K562 (cell line): ENCODE measurements around the gene RBM34. TPM values are rescaled to one million over a fixed set of nuclear protein-coding genes. Genes with fewer than 3 reads are reported as not detected.

Source experiments
- DMBX1 ChIP-seq: fragments of 250-450 bp; sonication (Bioruptor Pico); IDR thresholded peaks from 2 replicates; pipeline ENCODE4 v1.8.0; 2022; ENCODE audit warnings: inconsistent platforms, mild to moderate bottlenecking, moderate library complexity, borderline replicate concordance
- GTF2F1 ChIP-seq: IDR thresholded peaks from 2 replicates; pipeline ENCODE4 v1.6.1; 2011; ENCODE audit warnings: low read depth, low read length, improper control_type of control experiment
- HDAC2 ChIP-seq: fragments of 450-650 bp; IDR thresholded peaks from 2 replicates; pipeline ENCODE4 v1.6.1; 2016; ENCODE audit warnings: mild to moderate bottlenecking
- NFE2L1 ChIP-seq: fragments of 450-650 bp; IDR thresholded peaks from 2 replicates; pipeline ENCODE4 v1.6.1; 2016; ENCODE audit warnings: missing genetic modification characterization, low read depth, mild to moderate bottlenecking, missing compliant biosample characterization, moderate library complexity, borderline replicate concordance
- PHF21A ChIP-seq: fragments of 450-650 bp; IDR thresholded peaks from 2 replicates; pipeline ENCODE4 v1.6.1; 2017; ENCODE audit warnings: low read depth, borderline replicate concordance
- SIRT6 ChIP-seq: IDR thresholded peaks from one replicate; pipeline ENCODE4 v1.6.1; 2012; ENCODE audit warnings: low read depth, mild to moderate bottlenecking, control low read depth, inconsistent platforms, low read length, moderate library complexity
- XRCC4 ChIP-seq: IDR thresholded peaks from one replicate; pipeline ENCODE4 v1.6.1; 2011; ENCODE audit not compliant: insufficient read depth, insufficient read length; ENCODE audit errors: extremely low read depth
- ZFPM2 ChIP-seq: fragments of 250-450 bp; sonication (Bioruptor Pico); IDR thresholded peaks from 2 replicates; pipeline ENCODE4 v1.5.1; 2022; ENCODE audit warnings: mild to moderate bottlenecking
- ZNF75A ChIP-seq: fragments of 450-650 bp; formaldehyde crosslinking; IDR thresholded peaks from 2 replicates; pipeline ENCODE4 v1.4.0; 2020; ENCODE audit warnings: mild to moderate bottlenecking
- polyA plus RNA-seq, 8 experiments: library from polyadenylated mRNA; depleted of rRNA in 4 of 8; stranded (reverse) in 5 of 8; unstranded in 3 of 8; fragments of >200 nt; fragmentation: Nextera tagmentation in 2 of 8; fragmentation: Illumina TruSeq in 1 of 8; extraction: Ambion mirVana in 2 of 8; extraction: Trizol in 1 of 8; gene quantifications; 2 replicates each; pipeline versions ENCODE4 v1.2.1 to v1.2.3, GENCODE V29; 2011 to 2014; ENCODE audit warnings: inconsistent platforms in 1 of 8, missing spikeins in 1 of 8
- total RNA-seq, 7 experiments: library from RNA; depleted of rRNA in 6 of 7; stranded (reverse); fragments of >200 nt in 6 of 7; fragmentation: Illumina TruSeq in 2 of 7; extraction: Trizol in 2 of 7; gene quantifications; 2 replicates each; pipeline versions ENCODE4 v1.2.1 to v1.2.3, GENCODE V29; 2011 to 2021; ENCODE audit warnings: low replicate concordance in 1 of 7
- TF ChIP-seq, protein P1 (sequence below): fragments of 450-650 bp; conservative IDR thresholded peaks from 2 replicates; pipeline ENCODE4 v1.6.1; 2016; ENCODE audit warnings: missing genetic modification characterization, low read depth, mild to moderate bottlenecking, missing compliant biosample characterization, moderate library complexity
- TF ChIP-seq, protein P2 (sequence below): sonication (generic); formaldehyde crosslinking; IDR thresholded peaks from 2 replicates; pipeline ENCODE4 v1.8.0; 2023; ENCODE audit warnings: mild to moderate bottlenecking, missing genetic modification reagents
- TF ChIP-seq, protein P3 (sequence below): fragments of 450-650 bp; formaldehyde crosslinking; IDR thresholded peaks from 2 replicates; pipeline ENCODE4 v1.4.0; 2022; ENCODE audit warnings: mild to moderate bottlenecking, moderate library complexity
- TF ChIP-seq, protein P4 (sequence below): sonication (generic); formaldehyde crosslinking; IDR thresholded peaks from 2 replicates; pipeline ENCODE4 v1.8.0; 2022; ENCODE audit warnings: mild to moderate bottlenecking, missing genetic modification reagents
- TF ChIP-seq, protein P5 (sequence below): sonication (generic); formaldehyde crosslinking; IDR thresholded peaks from 2 replicates; pipeline ENCODE4 v1.8.1; 2023; ENCODE audit warnings: mild to moderate bottlenecking, missing genetic modification reagents
- TF ChIP-seq, protein P6 (sequence below): fragments of 450-650 bp; IDR thresholded peaks from 2 replicates; pipeline ENCODE4 v1.6.1; 2017; ENCODE audit warnings: antibody characterized with exemption, mild to moderate bottlenecking

Gene RBM34
- total and polyA plus RNA-seq, 9 of the 15 experiments (the other 6 are each of a cell fraction or from before 2014, with no cell fraction given) = 64.0 to 178 (median 124) TPM

DNA sequence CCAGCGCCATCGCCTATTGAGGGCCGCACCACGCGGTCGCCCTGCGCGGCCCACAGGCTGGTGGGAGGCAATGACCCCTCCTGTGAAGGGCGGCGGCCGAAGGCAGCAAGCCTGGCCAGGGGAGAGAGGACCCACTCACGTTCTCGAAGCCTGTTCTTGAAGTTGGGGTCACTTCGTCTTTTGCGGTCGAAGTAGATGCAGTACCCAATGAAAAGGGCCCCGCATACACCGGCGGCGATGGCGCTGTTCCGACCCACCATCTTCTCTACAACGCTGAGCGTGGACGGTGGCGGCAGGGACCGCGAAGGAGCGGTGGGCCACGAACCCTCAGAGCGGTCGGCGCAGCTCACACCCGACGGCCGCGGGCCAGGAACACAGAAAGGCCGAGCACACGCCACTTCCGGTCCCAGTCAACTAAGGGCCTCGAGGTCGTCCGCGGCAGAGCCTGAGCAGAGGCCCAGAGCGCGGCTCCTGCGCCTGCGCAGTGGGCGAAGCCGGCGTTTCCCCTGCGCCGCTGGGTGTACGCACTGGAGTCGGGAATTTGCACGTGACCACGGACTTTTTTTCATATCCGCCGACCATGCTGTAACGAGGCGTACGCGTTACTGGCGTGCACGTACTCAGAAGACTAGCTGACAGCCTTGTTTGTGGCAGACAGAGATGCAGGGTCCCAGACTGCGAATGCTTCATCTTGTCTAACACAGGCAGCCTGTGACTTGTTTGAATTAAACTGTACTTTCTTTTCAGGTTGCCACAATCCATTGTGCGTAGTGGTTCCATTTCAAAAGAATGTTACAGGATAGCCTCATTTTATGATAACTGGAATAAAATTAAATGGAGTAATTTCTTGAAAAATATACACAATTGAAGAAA, 32.4 kb downstream of the RBM34 start, which contains the start of gene TOMM20 (continued):
- TF ChIP-seq, protein P1, sequence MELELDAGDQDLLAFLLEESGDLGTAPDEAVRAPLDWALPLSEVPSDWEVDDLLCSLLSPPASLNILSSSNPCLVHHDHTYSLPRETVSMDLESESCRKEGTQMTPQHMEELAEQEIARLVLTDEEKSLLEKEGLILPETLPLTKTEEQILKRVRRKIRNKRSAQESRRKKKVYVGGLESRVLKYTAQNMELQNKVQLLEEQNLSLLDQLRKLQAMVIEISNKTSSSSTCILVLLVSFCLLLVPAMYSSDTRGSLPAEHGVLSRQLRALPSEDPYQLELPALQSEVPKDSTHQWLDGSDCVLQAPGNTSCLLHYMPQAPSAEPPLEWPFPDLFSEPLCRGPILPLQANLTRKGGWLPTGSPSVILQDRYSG (tag) = peak; percentile 77; the same call in 1 of the 2 replicates
- TF ChIP-seq ZNF75A (CRISPR knock-in tag) = no peak
- TF ChIP-seq, protein P2, sequence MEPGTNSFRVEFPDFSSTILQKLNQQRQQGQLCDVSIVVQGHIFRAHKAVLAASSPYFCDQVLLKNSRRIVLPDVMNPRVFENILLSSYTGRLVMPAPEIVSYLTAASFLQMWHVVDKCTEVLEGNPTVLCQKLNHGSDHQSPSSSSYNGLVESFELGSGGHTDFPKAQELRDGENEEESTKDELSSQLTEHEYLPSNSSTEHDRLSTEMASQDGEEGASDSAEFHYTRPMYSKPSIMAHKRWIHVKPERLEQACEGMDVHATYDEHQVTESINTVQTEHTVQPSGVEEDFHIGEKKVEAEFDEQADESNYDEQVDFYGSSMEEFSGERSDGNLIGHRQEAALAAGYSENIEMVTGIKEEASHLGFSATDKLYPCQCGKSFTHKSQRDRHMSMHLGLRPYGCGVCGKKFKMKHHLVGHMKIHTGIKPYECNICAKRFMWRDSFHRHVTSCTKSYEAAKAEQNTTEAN (CRISPR knock-in tag) = peak; percentile 91
- no peak for TF ChIP-seq HDAC2
- TF ChIP-seq, protein P3, sequence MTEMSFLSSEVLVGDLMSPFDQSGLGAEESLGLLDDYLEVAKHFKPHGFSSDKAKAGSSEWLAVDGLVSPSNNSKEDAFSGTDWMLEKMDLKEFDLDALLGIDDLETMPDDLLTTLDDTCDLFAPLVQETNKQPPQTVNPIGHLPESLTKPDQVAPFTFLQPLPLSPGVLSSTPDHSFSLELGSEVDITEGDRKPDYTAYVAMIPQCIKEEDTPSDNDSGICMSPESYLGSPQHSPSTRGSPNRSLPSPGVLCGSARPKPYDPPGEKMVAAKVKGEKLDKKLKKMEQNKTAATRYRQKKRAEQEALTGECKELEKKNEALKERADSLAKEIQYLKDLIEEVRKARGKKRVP = peak; percentile 71
- TF ChIP-seq, protein P4, sequence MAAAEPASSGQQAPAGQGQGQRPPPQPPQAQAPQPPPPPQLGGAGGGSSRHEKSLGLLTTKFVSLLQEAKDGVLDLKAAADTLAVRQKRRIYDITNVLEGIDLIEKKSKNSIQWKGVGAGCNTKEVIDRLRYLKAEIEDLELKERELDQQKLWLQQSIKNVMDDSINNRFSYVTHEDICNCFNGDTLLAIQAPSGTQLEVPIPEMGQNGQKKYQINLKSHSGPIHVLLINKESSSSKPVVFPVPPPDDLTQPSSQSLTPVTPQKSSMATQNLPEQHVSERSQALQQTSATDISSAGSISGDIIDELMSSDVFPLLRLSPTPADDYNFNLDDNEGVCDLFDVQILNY (CRISPR knock-in tag) = peak; percentile 49; the same call in 1 of the 2 replicates
- TF ChIP-seq DMBX1 (CRISPR knock-in tag) = peak; percentile 80
- peak; percentile 84 for TF ChIP-seq GTF2F1
- TF ChIP-seq, protein P5, sequence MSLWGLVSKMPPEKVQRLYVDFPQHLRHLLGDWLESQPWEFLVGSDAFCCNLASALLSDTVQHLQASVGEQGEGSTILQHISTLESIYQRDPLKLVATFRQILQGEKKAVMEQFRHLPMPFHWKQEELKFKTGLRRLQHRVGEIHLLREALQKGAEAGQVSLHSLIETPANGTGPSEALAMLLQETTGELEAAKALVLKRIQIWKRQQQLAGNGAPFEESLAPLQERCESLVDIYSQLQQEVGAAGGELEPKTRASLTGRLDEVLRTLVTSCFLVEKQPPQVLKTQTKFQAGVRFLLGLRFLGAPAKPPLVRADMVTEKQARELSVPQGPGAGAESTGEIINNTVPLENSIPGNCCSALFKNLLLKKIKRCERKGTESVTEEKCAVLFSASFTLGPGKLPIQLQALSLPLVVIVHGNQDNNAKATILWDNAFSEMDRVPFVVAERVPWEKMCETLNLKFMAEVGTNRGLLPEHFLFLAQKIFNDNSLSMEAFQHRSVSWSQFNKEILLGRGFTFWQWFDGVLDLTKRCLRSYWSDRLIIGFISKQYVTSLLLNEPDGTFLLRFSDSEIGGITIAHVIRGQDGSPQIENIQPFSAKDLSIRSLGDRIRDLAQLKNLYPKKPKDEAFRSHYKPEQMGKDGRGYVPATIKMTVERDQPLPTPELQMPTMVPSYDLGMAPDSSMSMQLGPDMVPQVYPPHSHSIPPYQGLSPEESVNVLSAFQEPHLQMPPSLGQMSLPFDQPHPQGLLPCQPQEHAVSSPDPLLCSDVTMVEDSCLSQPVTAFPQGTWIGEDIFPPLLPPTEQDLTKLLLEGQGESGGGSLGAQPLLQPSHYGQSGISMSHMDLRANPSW (CRISPR knock-in tag) = peak; percentile 49; the same call in 1 of the 2 replicates
- TF ChIP-seq, protein P6, sequence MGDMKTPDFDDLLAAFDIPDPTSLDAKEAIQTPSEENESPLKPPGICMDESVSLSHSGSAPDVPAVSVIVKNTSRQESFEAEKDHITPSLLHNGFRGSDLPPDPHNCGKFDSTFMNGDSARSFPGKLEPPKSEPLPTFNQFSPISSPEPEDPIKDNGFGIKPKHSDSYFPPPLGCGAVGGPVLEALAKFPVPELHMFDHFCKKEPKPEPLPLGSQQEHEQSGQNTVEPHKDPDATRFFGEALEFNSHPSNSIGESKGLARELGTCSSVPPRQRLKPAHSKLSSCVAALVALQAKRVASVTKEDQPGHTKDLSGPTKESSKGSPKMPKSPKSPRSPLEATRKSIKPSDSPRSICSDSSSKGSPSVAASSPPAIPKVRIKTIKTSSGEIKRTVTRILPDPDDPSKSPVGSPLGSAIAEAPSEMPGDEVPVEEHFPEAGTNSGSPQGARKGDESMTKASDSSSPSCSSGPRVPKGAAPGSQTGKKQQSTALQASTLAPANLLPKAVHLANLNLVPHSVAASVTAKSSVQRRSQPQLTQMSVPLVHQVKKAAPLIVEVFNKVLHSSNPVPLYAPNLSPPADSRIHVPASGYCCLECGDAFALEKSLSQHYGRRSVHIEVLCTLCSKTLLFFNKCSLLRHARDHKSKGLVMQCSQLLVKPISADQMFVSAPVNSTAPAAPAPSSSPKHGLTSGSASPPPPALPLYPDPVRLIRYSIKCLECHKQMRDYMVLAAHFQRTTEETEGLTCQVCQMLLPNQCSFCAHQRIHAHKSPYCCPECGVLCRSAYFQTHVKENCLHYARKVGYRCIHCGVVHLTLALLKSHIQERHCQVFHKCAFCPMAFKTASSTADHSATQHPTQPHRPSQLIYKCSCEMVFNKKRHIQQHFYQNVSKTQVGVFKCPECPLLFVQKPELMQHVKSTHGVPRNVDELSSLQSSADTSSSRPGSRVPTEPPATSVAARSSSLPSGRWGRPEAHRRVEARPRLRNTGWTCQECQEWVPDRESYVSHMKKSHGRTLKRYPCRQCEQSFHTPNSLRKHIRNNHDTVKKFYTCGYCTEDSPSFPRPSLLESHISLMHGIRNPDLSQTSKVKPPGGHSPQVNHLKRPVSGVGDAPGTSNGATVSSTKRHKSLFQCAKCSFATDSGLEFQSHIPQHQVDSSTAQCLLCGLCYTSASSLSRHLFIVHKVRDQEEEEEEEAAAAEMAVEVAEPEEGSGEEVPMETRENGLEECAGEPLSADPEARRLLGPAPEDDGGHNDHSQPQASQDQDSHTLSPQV = peak; percentile 97
- TF ChIP-seq XRCC4 = no peak
- TF ChIP-seq PHF21A = no peak
- peak; percentile 93; the same call in 1 of the 2 replicates for TF ChIP-seq ZFPM2
- TF ChIP-seq SIRT6 = no peak
- no peak for TF ChIP-seq NFE2L1 (tag)
